Right lobe of liver (tissue), 6 donors: ENCODE results near the gene SRSF3. TPM values are rescaled to one million over a fixed set of nuclear protein-coding genes. Genes with fewer than 3 reads are reported as not detected.

Source experiments
- ATAC-seq, 4 donors: fragments of 200-7000 bp; cut with Tn5 transposase; one replicate each; pipeline ENCODE4 v1.9.1; 2020; ENCODE audit warnings: mild to moderate bottlenecking in 4 of 4, moderate library complexity in 4 of 4
- DNase-seq, 3 donors: peaks; one replicate each; pipeline ENCODE4 v3.0.0-alpha.2; 2020
- H3K27ac ChIP-seq, 3 donors: fragments of 200-600 bp; one replicate each; pipeline ENCODE4 v1.8.0; 2022
- H3K27me3 ChIP-seq, 2 donors: fragments of 200-600 bp; one replicate each; pipeline ENCODE4 v1.8.0; 2022
- H3K36me3 ChIP-seq, 4 donors: fragments of 200-600 bp; sonication (generic) in 1 of 4; one replicate each; pipeline versions ENCODE4 v1.5.1 to v1.8.0; 2017 to 2022; ENCODE audit warnings: control low read depth in 1 of 4
- H3K4me1 ChIP-seq, 4 donors: fragments of 200-600 bp; sonication (generic) in 1 of 4; one replicate each; pipeline versions ENCODE4 v1.5.1 to v1.8.0; 2017 to 2022; ENCODE audit warnings: control low read depth in 1 of 4
- H3K4me3 ChIP-seq, 3 donors: fragments of 200-600 bp; one replicate each; pipeline ENCODE4 v1.8.0; 2022
- H3K9me3 ChIP-seq, 4 donors: fragments of 200-600 bp; sonication (generic) in 1 of 4; one replicate each; pipeline versions ENCODE4 v1.5.1 to v1.8.0; 2017 to 2022; ENCODE audit warnings: control low read depth in 1 of 4
- POLR2A ChIP-seq: fragments of 450-650 bp; IDR thresholded peaks from one replicate; pipeline ENCODE4 v1.6.1; 2017; ENCODE audit warnings: antibody characterized with exemption, mild to moderate bottlenecking
- WGBS: methylation state at CpG from one replicate; pipeline ENCODE4 v1.1.6; 2018; ENCODE audit warnings: low coverage, low lambda C conversion rate; ENCODE audit not compliant: insufficient coverage; ENCODE audit errors: missing lambda C conversion rate; 5-methylcytosine and 5-hydroxymethylcytosine counted together
- intact Hi-C, 2 donors: fragments of 100-400 bp; cut with DNase I; formaldehyde crosslinking; loops; one replicate each; pipeline versions ENCODE4 v1.11.2 to v1.14.1; 2022
- total RNA-seq, 6 experiments: library from RNA; depleted of rRNA in 2 of 6; stranded (reverse); fragments of >200 nt in 2 of 6; fragmentation: NEBNext Ultra II Directional in 3 of 6; extraction: Animal tissue kit (Norgen Biotek cat#: 25700) in 3 of 6; gene quantifications; one replicate each; pipeline versions ENCODE4 v1.1.0 to v1.2.4, GENCODE V29; 2016 to 2023
- TF ChIP-seq, protein P1 (sequence below), 4 donors: fragments of 200-600 bp in 3 of 4; fragments of 450-650 bp in 1 of 4; IDR thresholded peaks; one replicate each; pipeline versions ENCODE4 v1.5.1 to v1.8.0; 2016 to 2022; ENCODE audit warnings: antibody characterized with exemption in 4 of 4, mild to moderate bottlenecking in 2 of 4
- donor health status: DM: no; HTN: yes; CAD: no.
- donor health status: DM: no; HTN: no; CAD: no.
- donor health status: DM: no; HTN: no; CAD: no.
- donor health status: DM: no; HTN: yes; CAD: no.
- donor health status: DM: no; HTN: yes; CAD: no.

SRSF3 gene
- total RNA-seq, 6 experiments from 2014 or later = 36.8 to 103 (median 71.4) TPM

DNA sequence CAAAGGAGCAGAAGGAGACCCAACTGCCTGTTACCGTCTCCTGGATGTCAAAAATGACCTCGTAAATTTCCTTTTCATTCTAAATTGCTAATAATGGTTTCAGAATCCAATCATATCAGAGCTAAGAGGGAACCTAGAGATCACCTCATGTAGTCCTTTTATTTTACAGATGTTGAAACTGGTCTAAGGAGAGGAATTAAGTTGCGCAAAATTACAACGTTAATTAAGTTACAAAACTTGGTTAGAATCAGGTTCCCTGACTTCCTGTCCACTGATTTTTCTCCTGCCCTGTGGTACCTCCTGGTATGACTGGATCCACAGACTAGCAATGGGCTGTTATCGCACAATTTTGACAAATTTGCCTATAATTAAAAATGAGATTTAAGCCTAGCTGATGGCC lies 37.9 kb upstream of the SRSF3 start:
- Histone ChIP-seq H3K4me1 (no peaks in the 10 kb centered on the region), H3K4me3 (no peak overlapping the region), H3K27me3 (no peaks in the 10 kb centered on the region), H3K27ac (no peak overlapping the region), H3K9me3 (no peaks in the 10 kb centered on the region), H3K36me3 (no peaks in the 10 kb centered on the region)
- TF ChIP-seq, protein P1, sequence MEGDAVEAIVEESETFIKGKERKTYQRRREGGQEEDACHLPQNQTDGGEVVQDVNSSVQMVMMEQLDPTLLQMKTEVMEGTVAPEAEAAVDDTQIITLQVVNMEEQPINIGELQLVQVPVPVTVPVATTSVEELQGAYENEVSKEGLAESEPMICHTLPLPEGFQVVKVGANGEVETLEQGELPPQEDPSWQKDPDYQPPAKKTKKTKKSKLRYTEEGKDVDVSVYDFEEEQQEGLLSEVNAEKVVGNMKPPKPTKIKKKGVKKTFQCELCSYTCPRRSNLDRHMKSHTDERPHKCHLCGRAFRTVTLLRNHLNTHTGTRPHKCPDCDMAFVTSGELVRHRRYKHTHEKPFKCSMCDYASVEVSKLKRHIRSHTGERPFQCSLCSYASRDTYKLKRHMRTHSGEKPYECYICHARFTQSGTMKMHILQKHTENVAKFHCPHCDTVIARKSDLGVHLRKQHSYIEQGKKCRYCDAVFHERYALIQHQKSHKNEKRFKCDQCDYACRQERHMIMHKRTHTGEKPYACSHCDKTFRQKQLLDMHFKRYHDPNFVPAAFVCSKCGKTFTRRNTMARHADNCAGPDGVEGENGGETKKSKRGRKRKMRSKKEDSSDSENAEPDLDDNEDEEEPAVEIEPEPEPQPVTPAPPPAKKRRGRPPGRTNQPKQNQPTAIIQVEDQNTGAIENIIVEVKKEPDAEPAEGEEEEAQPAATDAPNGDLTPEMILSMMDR (IDR thresholded peaks at IDR 0.05) = no peak
- intact Hi-C loops = no loop called here
- DNase-seq = no peak
- ATAC-seq = no peak
- 72% methylated on average over 5 of the region's 5 CpGs for WGBS

DNA sequence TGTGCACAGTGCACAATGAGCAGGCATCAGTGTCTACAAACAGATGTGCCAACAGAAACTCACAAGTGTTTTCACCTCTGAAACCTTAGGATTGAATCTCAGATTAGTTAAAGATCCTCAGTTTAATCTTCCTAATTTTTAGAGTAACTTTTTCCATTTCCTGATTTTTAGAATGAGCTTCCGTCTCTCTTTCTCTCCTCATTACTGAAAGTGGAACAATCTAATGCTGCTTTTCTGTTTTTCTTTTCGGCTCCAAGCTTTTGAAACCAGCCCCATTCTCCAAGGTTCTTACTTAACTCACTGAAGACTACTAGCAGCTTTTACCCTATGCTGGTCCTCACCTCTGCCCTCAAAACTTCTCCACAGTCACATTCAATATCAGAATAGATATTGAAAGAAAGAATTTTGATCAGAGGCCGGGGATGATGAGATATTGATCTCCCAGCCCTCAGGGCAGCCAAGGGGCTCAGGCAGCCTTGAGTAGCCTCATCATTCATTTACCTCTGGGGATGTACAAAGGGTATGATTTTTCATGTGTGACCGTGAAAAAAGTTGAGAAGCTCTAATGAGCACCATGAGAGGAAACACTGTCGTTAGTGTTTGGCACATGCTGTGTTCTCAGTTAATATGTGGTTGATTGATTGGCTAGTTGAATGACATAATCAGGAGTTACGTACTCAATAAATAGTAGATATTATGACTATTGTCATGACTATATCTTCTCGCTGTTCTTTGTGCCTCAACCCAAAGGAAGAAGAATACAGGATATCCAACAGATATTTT lies 35.0 kb upstream of the SRSF3 start:
- H3K4me1 ChIP-seq = no peaks in the 10 kb centered on the region
- WGBS = 80% methylated on average over 7 of the region's 7 CpGs
- H3K27ac ChIP-seq = no peak overlapping the region
- DNase-seq (no peak), ATAC-seq (no peak)
- no peak for TF ChIP-seq POLR2A
- TF ChIP-seq, protein P1 (IDR thresholded peaks at IDR 0.05) = no peak
- H3K36me3 ChIP-seq = no peaks in the 10 kb centered on the region
- H3K27me3 ChIP-seq = no peaks in the 10 kb centered on the region
- no peaks in the 10 kb centered on the region for H3K9me3 ChIP-seq
- intact Hi-C loops = no loop called here
- no peak overlapping the region for H3K4me3 ChIP-seq

DNA sequence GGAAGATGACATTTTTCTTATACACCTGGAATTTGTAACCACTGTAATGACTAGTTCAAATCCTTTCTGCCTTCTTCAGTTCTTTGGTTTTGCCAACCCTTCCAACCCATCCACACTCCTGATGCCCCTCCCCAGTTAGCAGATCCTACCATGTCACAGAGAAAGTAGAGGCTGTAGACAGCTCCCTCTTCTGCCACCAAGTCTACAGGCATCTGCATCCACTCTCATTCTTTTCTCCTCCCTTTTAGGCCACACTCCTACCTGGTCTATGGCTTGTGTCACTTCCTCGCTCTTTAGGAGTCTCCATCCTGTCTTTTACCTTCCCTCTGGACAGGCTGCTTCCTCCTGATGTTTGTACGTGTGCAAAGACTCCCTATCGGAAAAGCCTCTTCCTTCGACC lies 33.3 kb upstream of the SRSF3 start:
- TF ChIP-seq, protein P1 (IDR thresholded peaks at IDR 0.05) = no peak
- no peak for TF ChIP-seq POLR2A
- Histone ChIP-seq H3K36me3 (no peaks in the 10 kb centered on the region), H3K9me3 (no peaks in the 10 kb centered on the region), H3K4me1 (no peaks in the 10 kb centered on the region), H3K27me3 (no peaks in the 10 kb centered on the region), H3K4me3 (no peak overlapping the region), H3K27ac (no peak overlapping the region)
- 92% methylated on average over 4 of the region's 4 CpGs for whole genome bisulfite sequencing
- ATAC-seq = no peak
- intact Hi-C loops = no loop called here
- no peak for DNase-seq

DNA sequence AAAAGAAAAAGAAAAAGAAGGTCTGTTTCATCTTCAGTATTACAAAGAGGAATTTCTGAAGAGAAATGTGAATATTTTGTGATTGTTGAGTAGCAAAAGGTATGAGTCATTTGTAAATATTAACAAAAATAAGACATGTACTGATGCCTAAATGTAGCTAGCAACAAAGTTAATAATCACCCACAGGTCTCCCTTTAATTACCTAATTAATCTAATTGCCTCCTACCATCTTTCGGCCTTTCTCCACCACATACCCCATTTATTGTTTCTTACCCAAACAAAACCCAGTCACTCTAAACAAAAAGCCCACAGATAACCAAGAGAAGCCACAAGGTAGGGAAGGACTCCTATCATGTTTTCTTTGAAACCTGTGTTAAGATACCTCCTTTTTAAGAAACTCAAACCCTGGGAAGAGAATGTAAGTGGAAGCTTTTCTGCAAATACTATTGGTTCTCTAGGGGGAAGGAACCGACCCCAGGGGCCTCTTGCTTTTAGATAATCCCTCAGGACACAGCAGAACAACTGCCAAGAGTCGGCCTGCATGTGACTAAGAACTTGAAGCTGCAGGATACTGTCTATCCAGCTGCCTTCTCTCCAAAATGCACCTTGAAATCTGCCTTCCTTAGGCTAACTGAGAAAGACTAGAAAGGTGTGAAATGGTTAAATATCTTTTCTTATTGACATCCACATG lies 30.8 kb upstream of the SRSF3 start:
- H3K4me1 ChIP-seq = peaks cover 0 to 10% (median 0%) of the 10 kb centered on the region in 4 donors
- H3K36me3 ChIP-seq = no peaks in the 10 kb centered on the region
- DNase-seq = no peak
- ATAC-seq = no peak
- intact Hi-C loops = no loop called here
- WGBS = 61% methylated on average over 3 of the region's 3 CpGs
- H3K27ac ChIP-seq = no peak overlapping the region
- no peaks in the 10 kb centered on the region for H3K27me3 ChIP-seq
- TF ChIP-seq, protein P1 (IDR thresholded peaks at IDR 0.05) = no peak
- no peaks in the 10 kb centered on the region for H3K9me3 ChIP-seq
- no peak overlapping the region for H3K4me3 ChIP-seq
